ENCODE data around the gene IZUMO4. TPM values are rescaled to one million over a fixed set of nuclear protein-coding genes. Genes with fewer than 3 reads are reported as not detected.

IZUMO4 gene
- total and polyA plus RNA-seq, 2 experiments from 2014 or later: 1.4 to 2.8 TPM

DNA sequence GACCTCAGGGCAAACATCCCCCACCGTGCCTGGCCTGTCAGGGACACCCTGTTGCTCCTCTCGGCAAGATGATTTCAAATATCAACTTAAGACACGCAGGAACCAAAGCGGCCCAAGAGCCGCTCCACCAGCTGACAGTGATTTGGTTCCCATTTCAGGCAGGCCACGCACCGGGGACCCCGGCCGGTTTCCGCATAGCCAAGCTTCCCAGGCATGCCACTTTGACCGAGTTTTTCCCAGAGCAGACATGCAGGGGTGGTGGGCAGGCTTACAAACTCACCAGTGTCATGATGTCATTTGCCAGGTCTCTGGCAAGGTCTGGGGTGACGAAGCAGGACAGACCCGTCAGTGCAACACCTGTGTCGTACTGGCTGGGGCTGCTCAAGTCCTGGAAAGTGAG is 35.5 kb downstream of the IZUMO4 start:
- H3K4me3 ChIP-seq: no peak overlapping the region
- TF ChIP-seq EZH2 (IDR thresholded peaks at IDR 0.05; ENCODE audit: borderline replicate concordance) (no peak), EZH2phosphoT487 (IDR thresholded peaks at IDR 0.05; ENCODE audit: low read depth, severe bottlenecking, unreplicated experiment) (no peak)
- TF ChIP-seq, protein P1, sequence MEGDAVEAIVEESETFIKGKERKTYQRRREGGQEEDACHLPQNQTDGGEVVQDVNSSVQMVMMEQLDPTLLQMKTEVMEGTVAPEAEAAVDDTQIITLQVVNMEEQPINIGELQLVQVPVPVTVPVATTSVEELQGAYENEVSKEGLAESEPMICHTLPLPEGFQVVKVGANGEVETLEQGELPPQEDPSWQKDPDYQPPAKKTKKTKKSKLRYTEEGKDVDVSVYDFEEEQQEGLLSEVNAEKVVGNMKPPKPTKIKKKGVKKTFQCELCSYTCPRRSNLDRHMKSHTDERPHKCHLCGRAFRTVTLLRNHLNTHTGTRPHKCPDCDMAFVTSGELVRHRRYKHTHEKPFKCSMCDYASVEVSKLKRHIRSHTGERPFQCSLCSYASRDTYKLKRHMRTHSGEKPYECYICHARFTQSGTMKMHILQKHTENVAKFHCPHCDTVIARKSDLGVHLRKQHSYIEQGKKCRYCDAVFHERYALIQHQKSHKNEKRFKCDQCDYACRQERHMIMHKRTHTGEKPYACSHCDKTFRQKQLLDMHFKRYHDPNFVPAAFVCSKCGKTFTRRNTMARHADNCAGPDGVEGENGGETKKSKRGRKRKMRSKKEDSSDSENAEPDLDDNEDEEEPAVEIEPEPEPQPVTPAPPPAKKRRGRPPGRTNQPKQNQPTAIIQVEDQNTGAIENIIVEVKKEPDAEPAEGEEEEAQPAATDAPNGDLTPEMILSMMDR (IDR thresholded peaks at IDR 0.05; ENCODE audit: poor library complexity): no peak
- no peak for DNase-seq (ENCODE audit: low spot score)
- H3K4me2 ChIP-seq: no peak overlapping the region
- peaks cover 50% of the 10 kb centered on the region for H3K79me2 ChIP-seq
- no peaks in the 10 kb centered on the region for H3K36me3 ChIP-seq (replicated peaks; ENCODE audit: insufficient read depth, low read depth)
- H3K9me2 ChIP-seq (replicated peaks; ENCODE audit: insufficient read depth): no peaks in the 10 kb centered on the region
- no peaks in the 10 kb centered on the region for H3K27me3 ChIP-seq
- no peak overlapping the region for H2AFZ ChIP-seq
- no peaks in the 10 kb centered on the region for H3K4me1 ChIP-seq (ENCODE audit: insufficient read depth)
- H3K9me3 ChIP-seq (ENCODE audit: low read depth): no peaks in the 10 kb centered on the region
- no peak overlapping the region for H3K27ac ChIP-seq
- WGBS (ENCODE audit: low lambda C conversion rate, missing lambda C conversion rate): 97% methylated on average over 14 of the region's 14 CpGs
- H4K20me1 ChIP-seq (ENCODE audit: insufficient read depth, poor library complexity, severe bottlenecking): peaks cover 34% of the 10 kb centered on the region

DNA sequence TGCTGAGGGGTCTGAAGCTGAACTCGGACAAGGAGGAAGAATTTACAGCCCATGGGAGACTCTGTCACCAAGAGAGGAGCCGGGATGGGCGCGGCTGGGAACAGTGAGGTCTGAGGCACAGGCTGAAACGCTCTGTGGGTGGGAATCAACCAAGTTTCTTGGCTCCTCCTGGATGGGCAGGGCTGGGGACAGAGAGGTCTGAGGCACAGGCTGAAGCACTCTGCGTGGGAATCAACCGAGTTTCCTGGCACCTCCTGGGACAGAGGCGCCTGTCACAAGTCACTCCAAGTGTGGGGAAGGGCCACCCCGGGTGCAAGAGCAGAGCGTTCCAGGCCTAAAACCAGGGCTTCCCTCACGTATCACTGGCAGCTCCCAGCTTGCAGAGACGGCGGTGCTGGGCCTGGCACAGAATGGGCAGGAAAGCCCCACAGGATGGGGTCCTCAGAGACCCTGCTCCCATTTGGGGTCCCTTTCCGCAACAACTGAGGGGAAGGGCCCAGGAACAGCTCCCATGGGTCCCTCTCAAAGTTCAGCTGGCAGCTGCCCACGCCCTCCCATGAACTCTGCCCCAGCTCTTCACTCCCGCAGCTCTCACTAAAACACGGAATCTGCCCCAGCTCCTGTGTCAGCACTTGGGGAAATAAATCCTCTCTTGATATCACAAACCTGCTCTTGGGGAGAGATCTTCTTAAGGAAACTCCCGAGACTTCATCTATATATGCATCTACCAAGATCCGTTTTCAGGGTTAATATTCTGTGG is 36.2 kb downstream of the IZUMO4 start:
- WGBS (ENCODE audit: low lambda C conversion rate, missing lambda C conversion rate): 93% methylated on average over 19 of the region's 19 CpGs
- peaks cover 58% of the 10 kb centered on the region for H3K79me2 ChIP-seq
- DNase-seq (ENCODE audit: low spot score): no peak
- no peak overlapping the region for H3K4me2 ChIP-seq
- no peak overlapping the region for H2AFZ ChIP-seq
- no peak overlapping the region for H3K27ac ChIP-seq
- peaks cover 38% of the 10 kb centered on the region for H4K20me1 ChIP-seq (ENCODE audit: insufficient read depth, poor library complexity, severe bottlenecking)
- no peaks in the 10 kb centered on the region for H3K27me3 ChIP-seq
- H3K36me3 ChIP-seq (replicated peaks; ENCODE audit: insufficient read depth, low read depth): no peaks in the 10 kb centered on the region
- no peak overlapping the region for H3K4me3 ChIP-seq
- no peaks in the 10 kb centered on the region for H3K4me1 ChIP-seq (ENCODE audit: insufficient read depth)
- TF ChIP-seq, protein P1 (IDR thresholded peaks at IDR 0.05; ENCODE audit: poor library complexity): no peak
- TF ChIP-seq EZH2phosphoT487 (IDR thresholded peaks at IDR 0.05; ENCODE audit: low read depth, severe bottlenecking, unreplicated experiment) (no peak), EZH2 (IDR thresholded peaks at IDR 0.05; ENCODE audit: borderline replicate concordance) (no peak)
- H3K9me3 ChIP-seq (ENCODE audit: low read depth): no peaks in the 10 kb centered on the region
- no peaks in the 10 kb centered on the region for H3K9me2 ChIP-seq (replicated peaks; ENCODE audit: insufficient read depth)

DNA sequence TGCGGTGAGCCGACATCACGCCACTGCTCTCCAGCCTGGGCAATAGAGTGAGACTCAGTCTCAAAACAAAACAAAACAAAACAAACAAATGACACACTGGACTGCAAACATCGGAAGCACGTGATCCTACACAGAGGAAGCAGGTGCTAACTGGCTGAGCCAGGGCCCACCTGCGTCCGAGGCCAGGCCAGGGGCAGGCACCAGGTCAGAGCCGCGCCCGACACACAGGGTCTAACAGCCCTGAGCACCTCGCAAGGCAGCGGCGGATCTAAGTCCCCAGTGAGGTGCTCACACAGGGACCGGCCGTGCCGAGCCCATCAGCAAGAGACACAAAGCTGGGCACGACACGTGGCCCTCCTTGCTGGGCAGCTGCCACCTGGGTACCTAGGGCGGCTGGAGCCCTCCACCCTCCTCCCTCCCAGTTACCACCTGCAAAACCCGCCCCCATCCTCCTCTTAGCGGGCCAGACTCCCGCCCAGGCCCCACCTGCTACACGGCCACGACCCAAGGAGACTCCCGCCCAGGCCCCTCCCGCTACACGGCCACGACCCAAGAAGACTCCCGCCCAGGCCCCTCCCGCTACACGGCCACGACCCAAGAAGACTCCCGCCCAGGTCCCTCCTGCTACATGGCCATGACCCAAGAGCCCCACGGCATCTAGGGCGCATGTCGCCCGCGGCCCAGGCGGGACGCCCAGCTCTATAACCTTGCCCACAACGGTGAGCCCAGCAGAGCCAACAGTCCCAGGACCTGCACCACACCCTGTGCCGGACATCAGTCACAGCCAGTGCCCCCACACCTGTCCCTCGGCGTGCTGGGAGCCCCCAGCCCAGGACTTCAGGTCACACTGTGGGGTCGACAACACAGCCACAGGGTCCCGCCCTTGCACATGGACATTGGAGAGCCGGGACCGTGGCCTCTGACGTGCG is 39.0 kb downstream of the IZUMO4 start:
- no peak overlapping the region for H3K4me3 ChIP-seq
- H3K27ac ChIP-seq: no peak overlapping the region
- H3K9me2 ChIP-seq (replicated peaks; ENCODE audit: insufficient read depth): no peaks in the 10 kb centered on the region
- H3K27me3 ChIP-seq: no peaks in the 10 kb centered on the region
- no peak for TF ChIP-seq EZH2phosphoT487 (IDR thresholded peaks at IDR 0.05; ENCODE audit: low read depth, severe bottlenecking, unreplicated experiment)
- no peaks in the 10 kb centered on the region for H3K9me3 ChIP-seq (ENCODE audit: low read depth)
- no peaks in the 10 kb centered on the region for H3K36me3 ChIP-seq (replicated peaks; ENCODE audit: insufficient read depth, low read depth)
- peaks cover 51% of the 10 kb centered on the region for H4K20me1 ChIP-seq (ENCODE audit: insufficient read depth, poor library complexity, severe bottlenecking)
- H3K79me2 ChIP-seq: peaks cover 83% of the 10 kb centered on the region
- WGBS (ENCODE audit: low lambda C conversion rate, missing lambda C conversion rate): 97% methylated on average over 33 of the region's 50 CpGs
- no peak overlapping the region for H3K4me2 ChIP-seq
- no peak overlapping the region for H2AFZ ChIP-seq
- DNase-seq (ENCODE audit: low spot score): no peak
- no peaks in the 10 kb centered on the region for H3K4me1 ChIP-seq (ENCODE audit: insufficient read depth)

DNA sequence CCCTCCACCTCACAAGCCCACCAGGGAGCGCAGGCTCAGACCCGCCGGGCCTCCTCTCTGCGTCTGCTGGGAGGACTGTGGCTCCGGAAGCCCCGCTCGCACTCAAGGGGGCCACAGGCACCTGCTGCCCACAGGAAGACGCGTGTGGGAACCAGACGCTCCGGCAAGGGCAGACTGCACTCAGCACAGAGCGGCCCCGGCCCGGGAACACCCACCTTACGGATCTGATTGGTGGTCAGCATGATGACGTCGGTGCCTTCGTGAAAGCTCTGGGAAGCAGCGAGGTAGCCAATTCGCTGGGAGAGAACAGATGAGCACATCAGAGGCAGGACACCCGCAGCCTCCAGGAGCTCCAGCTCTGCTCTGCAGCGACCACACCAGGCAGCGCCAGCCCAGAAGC is 40.1 kb downstream of the IZUMO4 start:
- H3K79me2 ChIP-seq: peaks cover 94% of the 10 kb centered on the region

More for the DNA sequence above, 40.1 kb downstream of the IZUMO4 start:
- TF ChIP-seq EZH2phosphoT487 (IDR thresholded peaks at IDR 0.05; ENCODE audit: low read depth, severe bottlenecking, unreplicated experiment): no peak
- TF ChIP-seq EZH2 (IDR thresholded peaks at IDR 0.05; ENCODE audit: borderline replicate concordance): no peak
- TF ChIP-seq, protein P1 (IDR thresholded peaks at IDR 0.05; ENCODE audit: poor library complexity): no peak
- H3K36me3 ChIP-seq (replicated peaks; ENCODE audit: insufficient read depth, low read depth): no peaks in the 10 kb centered on the region
- H4K20me1 ChIP-seq (ENCODE audit: insufficient read depth, poor library complexity, severe bottlenecking): peaks cover 54% of the 10 kb centered on the region
- no peak overlapping the region for H3K4me2 ChIP-seq
- WGBS (ENCODE audit: low lambda C conversion rate, missing lambda C conversion rate): 97% methylated on average over 23 of the region's 23 CpGs
- no peak for DNase-seq (ENCODE audit: low spot score)
- H3K9me2 ChIP-seq (replicated peaks; ENCODE audit: insufficient read depth): no peaks in the 10 kb centered on the region
- no peaks in the 10 kb centered on the region for H3K9me3 ChIP-seq (ENCODE audit: low read depth)
- H3K4me3 ChIP-seq: no peak overlapping the region
- no peaks in the 10 kb centered on the region for H3K27me3 ChIP-seq
- no peak overlapping the region for H2AFZ ChIP-seq
- no peaks in the 10 kb centered on the region for H3K4me1 ChIP-seq (ENCODE audit: insufficient read depth)
- no peak overlapping the region for H3K27ac ChIP-seq
